Activated CD8-positive, alpha-beta memory T cell treated with anti-CD3 and anti-CD28 coated beads, Interleukin-2, amount 50 U/mL, for 1 hour (primary cell): ENCODE results near the gene CCDC28B.
A peak's percentile ranks its signal among the peaks of the same experiment; 100 is the strongest.

Experiments
- DNase-seq: peaks from one replicate; pipeline ENCODE4 v3.0.0-alpha.2; 2020; ENCODE audit errors: extremely low read depth

The CCDC28B gene

DNA sequence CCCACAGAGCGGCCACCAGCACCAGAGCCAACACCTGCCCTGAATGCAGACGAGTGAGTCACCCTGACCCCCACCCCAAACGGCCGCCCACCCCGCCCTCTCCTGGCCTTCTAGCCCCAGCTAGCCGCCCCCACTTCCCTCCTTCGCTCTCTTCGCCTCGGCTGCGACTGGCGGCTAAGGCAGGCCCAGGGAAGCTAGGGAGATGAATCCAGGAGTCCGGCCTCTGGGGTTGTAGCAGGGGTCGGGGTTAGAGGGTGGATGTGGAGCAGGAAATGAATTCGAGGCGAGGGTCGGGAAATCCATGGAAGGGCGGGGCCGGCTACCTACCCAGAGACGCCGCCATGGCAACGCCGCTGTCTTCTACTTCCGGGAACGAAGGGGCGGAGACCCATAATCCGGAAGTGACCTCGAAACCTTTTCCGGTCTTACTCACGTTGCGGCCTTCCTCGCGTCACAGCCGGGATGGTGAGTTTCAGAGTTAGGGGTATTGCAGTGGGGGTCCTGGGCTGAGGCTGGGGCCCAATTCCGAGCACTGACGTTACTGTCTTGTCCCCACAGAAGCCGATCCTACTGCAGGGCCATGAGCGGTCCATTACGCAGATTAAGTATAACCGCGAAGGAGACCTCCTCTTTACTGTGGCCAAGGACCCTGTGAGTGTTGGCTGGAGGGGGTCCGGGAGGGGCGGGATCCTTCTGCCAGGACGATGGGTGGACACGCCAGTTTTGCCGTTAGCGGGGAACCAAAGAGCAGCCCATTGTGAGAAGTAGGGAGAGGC, 21.8 kb downstream of the CCDC28B start, which contains the start of the genes EIF3I and TMEM234:
Gene EIF3I, plus strand, starts transcription at position 428 of the 776 bp plus-strand sequence. Its CDS starts 35 bp downstream, at position 463.
Gene TMEM234, minus strand, starts transcription at position 374 of the 776 bp plus-strand sequence. Its CDS starts 31 bp downstream, at position 343.
- DNase-seq = peak; percentile 84

DNA sequence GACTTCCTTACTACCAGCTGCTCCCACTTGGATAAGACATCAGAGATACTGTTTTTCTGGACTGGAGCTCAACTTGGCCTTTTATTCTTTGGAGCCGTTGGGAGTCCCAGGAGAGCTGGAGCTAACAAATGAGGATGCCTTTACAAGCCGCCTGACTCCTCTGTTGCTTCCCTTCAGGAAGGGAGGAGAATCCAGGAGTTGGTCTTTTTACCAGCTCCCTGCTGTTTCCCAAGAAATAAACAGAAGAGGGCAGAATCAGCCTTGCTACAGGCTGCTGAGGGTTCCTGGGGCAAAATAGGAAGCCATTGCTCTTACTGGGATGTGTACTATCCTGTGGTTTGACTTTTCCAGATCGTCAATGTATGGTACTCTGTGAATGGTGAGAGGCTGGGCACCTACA, 23.3 kb downstream of the CCDC28B start:
- DNase-seq = no peak

DNA sequence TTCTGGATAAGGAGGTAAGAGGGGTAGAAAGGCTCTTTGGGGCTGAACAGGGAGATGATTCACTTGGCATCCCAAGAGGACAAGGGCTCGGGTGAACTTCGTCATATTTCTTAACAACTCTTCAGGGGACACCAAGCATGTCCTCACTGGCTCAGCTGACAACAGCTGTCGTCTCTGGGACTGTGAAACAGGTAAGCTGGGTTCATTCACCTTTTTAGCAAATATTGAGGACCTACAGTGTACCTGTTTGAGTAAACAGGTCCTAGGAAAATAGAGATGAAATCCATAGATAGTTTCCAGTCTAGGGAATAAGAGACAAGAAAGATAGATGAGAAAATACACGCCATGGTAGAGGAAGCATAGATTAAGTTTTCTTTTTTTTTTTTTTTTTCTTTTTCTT, 23.9 kb downstream of the CCDC28B start:
- DNase-seq = no peak

DNA sequence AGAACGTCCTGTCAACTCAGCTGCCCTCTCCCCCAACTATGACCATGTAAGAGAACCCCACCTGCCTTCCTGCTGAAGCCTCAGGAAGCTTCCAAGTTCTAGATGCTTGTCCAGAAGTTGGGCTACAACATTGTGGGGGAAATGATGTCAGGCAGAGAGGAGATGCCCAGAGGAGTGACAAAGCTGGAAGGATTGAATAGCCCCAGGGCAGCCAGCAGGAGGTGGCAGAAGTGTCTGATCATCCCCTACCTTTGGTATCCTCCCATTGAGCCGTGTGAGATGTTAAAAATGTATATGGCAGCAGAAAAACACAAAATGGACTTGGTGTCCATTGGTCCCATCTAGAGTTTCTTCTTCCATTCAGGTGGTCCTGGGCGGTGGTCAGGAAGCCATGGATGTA, 28.4 kb downstream of the CCDC28B start:
- no peak for DNase-seq

DNA sequence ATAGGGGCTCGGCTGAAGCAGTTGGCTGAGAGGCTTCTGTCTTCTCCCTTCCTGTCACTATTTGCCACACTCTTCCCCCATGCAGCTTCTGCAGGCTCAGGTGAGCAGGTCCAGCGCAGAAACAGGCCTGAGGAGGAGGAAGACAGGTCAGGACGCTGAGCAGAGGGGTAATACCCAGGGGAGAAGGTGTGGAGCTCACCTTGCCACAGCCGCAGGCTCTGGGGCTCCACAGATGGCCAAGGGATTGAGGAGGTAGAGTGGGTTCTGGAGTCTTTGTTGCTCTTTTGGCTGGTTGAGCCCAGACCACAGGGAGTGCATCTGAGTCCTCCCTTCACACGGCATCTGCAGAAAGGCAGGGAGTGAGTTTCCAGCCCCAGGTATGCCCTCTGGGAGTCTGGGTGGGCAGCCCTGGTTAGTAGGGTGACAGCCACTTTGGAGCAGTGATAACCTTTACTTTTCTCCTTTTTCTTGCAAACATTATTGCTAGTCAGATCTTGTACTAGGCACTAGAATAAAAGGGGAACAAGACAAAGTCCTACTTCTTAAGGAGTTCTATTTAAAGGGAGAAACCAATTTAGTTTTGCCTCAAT, 31.5 kb downstream of the CCDC28B start:
- DNase-seq = no peak

DNA sequence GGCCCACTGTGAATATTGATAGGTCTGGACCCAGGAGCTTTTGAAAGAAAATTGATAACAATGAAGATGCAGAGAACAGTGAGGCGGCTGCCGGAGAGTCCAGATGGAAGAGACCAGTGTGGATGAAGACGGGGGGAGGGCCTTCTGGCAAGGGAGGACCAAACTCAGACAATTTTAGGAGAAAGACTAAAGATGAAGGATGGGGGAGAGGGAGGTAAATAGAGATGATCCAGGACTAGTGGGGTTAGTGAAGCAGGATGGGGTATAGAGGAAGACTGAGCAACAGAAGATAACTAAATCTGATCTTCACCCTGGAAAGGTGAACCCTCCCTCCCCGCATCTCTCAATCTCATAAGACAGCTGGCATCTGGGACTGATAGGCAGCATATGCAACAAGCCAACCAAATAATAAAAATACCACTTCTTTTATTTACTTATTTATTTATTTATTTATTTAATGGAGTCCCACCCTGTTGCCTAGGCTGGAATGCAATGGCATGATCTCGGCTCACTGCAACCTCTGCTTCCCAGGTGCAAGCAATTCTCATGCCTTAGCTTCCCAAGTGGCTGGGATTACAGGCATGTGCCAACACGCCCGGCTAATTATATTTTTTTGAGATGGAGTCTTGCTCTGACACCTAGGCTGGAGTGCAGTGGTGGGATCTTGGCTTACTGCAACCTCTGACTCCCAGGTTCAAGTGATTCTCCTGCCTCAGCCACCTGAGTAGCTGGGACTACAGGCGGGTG, 32.3 kb downstream of the CCDC28B start:
- DNase-seq = no peak

DNA sequence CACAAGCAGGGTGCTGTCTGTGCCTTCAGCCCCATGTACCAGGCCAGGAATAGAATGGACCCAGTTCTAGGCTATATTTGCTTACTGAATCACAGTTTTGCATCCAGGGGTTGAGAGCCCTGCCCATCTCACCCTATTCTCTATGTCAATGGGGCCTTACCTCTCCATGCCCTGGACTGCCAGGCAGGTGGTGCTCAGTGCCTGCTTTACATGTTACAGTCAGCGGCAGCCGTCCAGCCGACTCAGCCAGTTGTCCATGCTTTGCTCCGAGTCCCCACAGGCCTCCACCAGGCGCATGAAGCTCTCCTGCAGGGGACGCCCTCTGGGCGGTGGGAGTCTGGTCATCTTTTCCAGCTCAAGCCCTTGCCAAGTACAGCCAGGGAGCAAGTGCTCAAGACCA, 34.4 kb downstream of the CCDC28B start:
- DNase-seq = no peak

DNA sequence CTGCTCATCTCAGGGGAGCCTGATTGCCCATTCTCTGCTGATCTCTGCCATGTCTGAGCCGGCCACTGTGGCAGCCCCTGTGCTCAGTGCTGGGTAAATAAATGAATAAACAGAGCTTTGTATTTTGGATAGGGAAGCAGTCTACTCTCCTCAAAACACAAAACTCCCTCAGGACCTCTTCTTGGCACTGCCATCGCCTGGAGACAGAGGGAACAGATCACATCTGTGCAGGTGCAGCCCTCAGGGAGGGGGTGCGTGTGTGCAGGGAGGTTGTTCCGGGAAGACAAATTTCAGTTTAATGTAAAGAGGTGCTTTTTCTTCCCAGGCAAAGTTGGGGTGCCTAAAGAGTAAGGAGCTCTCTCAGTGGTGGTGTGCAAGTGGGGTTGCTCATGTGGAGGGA, 38.9 kb downstream of the CCDC28B start:
- no peak for DNase-seq

DNA sequence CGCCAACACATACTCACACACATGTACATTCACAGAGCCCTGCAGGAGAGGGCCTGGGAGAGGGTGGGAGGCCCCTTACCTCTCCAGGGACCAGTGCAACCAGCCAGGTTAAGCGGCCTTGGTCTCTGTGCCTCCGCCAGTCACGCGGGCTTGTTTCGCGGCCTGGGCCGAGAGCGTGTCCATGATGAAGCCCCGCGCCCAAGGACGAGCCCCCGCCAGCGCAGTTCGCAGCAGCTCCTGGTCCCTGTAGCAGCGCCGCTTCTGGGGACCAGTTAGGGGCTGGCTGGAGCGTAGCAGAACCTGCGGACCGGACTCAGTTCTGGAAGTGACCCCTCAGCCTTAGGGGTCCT, 39.4 kb downstream of the CCDC28B start:
- no peak for DNase-seq

DNA sequence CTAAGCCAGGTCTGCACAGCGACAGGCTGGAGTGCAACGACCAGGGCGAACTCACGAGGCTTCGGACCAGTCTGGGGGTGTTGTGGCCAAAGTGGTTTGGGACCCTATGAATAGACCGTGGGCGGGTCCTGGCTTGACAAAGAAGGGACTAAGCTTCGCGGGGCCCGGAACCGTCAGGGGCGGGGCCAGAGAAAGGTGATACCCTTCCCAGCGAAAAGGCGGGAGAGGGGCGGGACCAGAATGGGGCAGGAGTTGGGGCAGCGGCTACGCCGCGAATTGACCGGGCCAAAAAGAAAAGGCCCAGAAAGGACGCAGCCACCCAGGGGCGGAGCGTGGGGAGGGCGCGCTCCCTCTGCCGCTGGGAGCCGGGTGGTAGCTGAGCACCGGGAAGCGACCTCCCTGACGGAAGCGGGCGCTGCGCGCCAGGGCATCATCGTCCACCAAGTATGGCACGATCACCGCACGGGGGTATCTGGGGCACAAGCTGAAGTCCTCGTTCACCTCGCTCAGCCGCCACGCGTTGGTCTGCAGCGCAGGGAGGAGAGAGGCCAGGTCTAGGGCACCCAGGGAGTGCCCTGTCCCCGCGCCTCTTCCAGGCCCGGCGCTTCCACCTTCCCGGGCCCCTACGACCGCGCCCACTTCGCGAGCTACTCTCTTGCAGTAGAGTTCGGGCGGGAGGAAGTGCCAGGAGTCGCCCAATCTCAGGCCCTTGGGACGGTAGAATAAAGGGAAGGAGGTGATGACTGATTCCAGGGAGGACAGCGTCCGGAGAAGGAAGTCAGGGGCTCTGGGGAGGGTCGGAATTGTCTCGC, 40.0 kb downstream of the CCDC28B start:
- DNase-seq = no peak

DNA sequence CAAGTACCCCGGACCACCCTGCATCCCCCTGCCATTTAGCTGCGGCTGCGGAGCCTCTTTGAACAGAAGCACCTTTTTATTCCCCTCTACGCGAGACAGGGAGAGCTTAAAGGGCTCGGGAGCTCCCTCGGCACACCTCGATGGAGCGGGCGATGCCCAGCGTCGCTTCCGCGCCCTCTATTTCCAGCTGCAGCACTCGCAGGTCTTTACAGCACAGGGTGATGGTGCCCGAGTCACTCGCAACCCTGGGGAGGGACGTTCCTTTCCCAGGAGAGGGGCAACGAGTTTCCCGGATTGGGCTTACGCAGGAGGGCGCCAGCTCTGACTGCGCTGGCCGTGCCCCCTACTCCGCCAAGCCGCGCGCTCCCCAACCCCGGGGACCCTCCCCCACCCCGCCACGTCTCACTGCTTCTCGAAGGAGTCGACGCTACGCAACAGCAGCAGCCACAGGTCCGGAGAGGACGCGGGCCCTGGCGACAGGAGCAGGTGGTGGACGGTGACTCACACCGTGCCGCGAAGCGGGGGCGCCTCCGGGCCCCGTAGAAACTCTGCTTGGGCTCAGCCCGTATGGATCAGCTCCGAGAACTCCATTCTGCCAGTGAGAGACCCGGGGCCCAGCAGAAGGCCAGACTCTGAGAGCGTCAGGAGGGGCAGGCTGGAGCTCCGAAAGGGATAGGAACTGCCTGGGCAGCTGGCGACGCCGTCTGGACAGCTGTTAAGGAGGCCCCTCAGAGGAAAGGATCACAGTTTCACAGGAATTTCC, 40.8 kb downstream of the CCDC28B start:
- DNase-seq = no peak

DNA sequence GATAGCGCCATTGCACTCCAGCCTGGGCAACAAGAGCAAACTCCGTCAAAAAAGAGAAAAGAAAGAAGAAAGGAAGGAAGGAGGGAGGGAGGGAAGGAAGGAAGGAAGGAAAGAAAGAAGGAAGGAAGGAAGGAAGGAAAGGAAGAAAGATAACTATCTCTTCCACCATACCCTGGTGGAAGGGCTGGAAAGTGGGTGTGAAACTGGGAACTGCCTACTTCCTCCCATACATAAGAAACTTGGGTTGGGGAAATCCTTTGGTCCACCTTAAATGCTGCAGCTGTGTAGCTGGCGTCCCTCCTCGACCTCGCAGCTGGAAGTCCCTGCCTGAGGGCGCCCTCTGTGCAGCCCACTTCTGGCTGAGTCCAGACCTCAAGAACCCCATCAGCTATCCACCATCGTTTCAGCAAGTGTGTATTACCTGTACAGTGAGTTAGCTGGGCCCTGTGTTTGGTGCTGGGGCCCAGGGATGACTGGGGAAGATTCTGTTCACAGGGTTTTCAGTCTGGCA, 42.0 kb downstream of the CCDC28B start:
- no peak for DNase-seq

DNA sequence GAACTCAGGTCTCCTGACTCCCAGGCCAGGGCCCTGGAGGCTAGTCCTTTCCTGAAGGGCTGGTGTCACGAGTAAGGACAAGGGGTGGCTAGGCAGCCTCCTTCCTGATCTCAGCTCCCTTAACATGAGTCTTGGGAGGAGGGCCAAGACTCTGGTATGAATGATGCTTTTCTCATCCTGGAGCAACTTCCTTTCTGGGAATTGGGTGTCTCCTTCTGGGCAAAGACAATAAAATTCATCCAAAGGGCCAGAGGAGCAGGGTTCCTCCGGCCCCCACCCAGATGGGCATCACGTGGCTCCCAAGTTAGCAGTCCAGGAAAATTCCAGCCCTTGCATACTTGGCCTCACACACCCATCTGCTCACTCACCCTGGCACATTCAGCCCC, 46.5 kb downstream of the CCDC28B start, which contains the start of gene FAM167B:
Gene FAM167B, plus strand, starts transcription at position 335 of the 386 bp plus-strand sequence. CDS start 200 bp downstream, outside the sequence.
- no peak for DNase-seq

DNA sequence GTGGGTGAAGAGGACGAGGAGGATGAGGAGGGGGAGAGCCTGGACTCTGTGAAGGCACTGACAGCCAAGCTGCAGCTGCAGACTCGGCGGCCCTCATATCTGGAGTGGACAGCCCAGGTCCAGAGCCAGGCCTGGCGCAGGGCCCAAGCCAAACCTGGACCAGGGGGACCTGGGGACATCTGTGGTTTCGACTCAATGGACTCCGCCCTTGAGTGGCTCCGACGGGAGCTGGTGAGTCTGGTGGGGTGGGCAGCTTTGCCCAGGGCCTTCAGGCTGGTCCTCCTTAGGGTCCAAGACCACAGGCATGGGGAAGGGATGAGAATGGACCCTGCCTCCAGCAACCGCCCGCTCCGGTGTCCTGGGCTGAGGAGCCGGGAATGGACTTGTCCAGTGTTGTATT, 47.1 kb downstream of the CCDC28B start:
- DNase-seq = no peak

DNA sequence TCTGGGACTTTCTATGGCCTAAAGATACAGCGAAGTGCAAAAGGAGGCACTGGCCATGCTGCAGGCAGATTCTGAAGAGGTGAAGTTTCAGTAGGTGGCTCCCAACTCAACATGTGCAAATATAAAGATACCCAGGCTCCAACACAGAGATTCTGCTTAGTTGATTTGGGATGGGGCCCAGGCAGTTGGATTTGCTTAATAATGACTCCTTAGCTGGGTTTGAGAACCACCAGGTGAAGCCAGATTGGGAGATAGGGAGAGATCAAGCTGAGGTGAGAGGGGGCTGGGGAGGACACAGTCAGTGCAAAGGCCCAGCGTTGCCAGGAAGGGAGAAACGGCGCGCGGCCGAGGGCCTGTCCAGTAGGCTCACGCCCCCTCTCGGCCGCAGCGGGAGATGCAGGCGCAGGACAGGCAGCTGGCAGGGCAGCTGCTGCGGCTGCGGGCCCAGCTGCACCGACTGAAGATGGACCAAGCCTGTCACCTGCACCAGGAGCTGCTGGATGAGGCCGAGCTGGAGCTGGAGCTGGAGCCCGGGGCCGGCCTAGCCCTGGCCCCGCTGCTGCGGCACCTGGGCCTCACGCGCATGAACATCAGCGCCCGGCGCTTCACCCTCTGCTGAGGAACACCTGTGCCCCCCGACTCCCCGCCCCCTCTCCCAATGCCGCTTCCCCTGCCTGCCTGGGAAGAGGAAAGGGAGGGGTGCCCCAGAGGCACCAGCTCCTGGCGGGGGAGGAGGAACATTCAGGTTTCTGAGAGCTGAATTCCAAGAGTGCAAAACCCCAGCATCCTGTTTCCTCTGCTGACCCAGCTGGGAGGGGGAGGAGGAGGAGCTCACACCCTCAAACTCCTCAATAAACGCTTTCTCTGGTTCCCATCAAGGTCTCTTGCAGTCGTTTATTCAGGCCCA, 47.8 kb downstream of the CCDC28B start:
- DNase-seq = no peak

DNA sequence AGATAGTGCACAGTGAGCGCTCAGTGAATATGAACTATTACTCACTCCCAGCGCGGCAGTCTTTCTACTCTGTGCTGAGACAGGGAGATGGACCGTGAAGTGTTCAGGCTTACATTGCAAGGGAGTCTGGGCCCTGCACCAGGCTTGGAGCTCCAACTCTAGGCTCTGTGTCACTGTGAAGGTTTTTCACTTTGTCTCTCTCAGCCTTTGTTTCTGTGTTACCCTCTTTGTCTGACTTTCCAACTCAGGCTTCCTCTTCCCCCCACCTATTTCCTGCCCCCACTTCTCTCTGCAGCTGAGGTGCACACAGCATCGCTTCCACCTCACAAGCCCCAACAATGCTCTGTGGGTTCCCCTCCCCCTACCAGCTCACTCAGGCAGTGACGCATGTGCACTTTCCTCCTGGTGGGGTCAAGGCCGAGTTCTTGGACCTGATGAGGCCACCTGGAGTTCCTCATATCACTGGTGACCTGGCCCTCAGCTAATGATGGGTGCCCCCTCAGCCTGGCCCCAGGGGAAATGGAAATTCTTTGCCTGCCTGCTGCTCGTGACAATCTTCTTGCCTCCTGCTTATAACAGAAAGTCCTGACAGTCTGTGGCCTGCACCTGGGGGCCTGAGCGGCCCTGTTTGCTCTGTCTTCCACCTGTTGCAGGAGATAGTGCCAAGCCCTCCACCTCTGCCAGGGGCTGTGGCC, 49.6 kb downstream of the CCDC28B start:
- DNase-seq = peak; percentile 79

DNA sequence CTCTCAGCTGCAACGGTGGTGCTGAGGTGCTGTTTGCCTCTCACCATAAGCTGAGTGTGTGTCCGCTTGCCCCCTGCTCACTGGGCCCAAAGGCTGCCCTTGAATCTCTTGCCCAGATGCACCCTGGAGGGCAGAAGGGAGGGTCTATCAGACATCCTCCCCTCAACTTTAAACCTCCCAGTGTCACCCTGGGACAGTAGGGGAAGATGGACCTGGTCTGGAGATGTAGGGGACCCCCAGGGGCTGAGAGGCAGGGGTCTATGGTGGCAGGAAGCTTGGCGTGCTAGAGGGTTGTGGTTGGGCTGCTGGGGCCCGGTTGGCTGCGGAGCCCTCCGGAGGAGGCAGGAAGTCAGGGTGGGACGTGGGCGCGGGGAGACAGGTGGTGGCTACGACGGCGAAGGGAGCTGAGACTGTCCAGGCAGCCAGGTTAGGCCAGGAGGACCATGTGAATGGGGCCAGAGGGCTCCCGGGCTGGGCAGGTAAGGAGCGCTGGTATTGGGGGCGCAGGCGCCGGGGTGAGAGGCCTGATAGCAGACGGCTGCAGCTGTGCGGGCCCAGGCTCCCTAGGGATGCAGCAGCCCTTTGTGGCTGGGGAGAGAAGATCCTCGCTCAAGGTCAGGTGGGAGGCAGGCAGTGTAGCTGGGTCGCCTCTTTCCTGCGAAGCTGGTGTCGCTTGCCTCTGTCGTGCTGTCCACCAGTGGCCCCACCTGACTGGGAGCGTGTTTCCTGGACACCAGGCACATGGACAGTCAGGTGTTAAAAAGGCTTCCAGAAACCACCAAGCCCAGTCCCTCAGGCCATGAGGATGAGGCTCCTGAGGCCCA, 50.7 kb downstream of the CCDC28B start, which contains the start of gene LCK:
Gene LCK, plus strand, starts transcription at position 373 of the 824 bp plus-strand sequence. CDS start 23,065 bp downstream, outside the sequence.
- DNase-seq = no peak
